ENCODE data around the gene TIMM21. TPM values are rescaled to one million over a fixed set of nuclear protein-coding genes. Genes with fewer than 3 reads are reported as not detected.

TIMM21 gene
- polyA plus RNA-seq, 1 experiment: 21.2 TPM

DNA sequence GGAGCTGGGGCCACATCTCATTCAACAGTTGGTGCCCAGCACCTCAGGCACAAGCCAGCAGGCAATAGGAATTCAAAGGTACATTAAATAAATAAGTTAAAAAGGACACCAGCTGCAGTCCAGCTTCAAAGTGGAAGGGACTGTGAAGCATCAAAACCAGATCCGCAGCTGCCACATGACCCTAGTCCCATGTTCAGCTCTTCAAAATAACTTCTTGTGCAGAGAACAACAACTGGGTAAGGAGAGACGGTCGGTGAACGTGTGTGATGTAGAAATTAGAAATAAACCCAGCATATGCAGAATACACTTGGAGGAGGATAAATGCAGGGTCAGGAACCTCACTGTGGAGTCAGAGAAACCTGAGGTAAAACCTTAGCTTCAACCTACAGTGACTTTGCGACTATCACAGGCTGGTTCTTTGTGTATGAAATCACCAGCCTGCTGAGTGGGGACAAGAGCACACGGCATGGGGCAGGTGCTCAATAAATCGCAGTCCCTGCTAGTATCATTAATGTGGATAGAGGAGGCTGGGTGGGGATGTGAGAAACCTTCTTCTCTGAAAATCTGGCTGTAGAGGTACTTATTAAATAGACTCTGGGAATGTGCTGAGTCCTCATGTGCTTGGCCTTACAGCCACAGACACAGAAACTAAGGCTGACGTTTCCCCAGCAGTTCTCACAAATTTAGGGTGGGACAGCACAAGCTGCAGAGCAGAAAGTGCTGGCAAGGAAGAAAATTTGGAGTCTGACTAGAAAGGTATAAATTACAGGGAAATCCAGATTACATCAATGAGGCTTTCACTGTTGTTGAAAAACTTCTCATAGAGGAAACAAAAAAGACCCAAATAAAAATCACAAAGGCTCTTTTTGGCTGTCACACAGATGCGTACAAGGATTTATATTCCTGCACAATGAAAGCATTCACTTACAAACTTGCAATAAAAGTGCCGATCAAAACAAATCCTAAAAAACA lies 21.4 kb upstream of the TIMM21 start:
- Histone ChIP-seq H3K36me3 (ENCODE audit: control insufficient read depth, insufficient read depth, low read length) (no peaks in the 10 kb centered on the region), H3K4me3 (ENCODE audit: low read depth, low read length) (no peak overlapping the region), H3K27me3 (ENCODE audit: control insufficient read depth, insufficient read depth, low read length) (peaks cover 2% of the 10 kb centered on the region; the same call in 1 of the 2 replicates)
- no peak for DNase-seq (ENCODE audit: low read depth)
- ChIA-PET CTCF (interaction anchor here (0.9 to 1.0 kb wide), 2 partner anchors 8 to 1364 kb away, joined by 3 read pairs; no protein-coding TSS in a partner anchor), POLR2A (no interaction called here)
- no peak for TF ChIP-seq CTCF (IDR thresholded peaks at IDR 0.05; ENCODE audit: insufficient read depth, low read depth, low read length)

GRCh38 chr18:74128159-74128558 lies 20.2 kb upstream of the TIMM21 start:
- ChIA-PET POLR2A (no interaction called here), CTCF (interaction anchor here (0.7 to 1.3 kb wide), 3 partner anchors 9 to 11 kb away, joined by 3 to 4 read pairs (median 3); no protein-coding TSS in a partner anchor)
- no peak overlapping the region for H3K4me3 ChIP-seq (ENCODE audit: low read depth, low read length)
- H3K36me3 ChIP-seq (ENCODE audit: control insufficient read depth, insufficient read depth, low read length): no peaks in the 10 kb centered on the region
- peaks cover 2% of the 10 kb centered on the region; the same call in 1 of the 2 replicates for H3K27me3 ChIP-seq (ENCODE audit: control insufficient read depth, insufficient read depth, low read length)
- no peak for DNase-seq (ENCODE audit: low read depth)
- no peak for TF ChIP-seq CTCF (IDR thresholded peaks at IDR 0.05; ENCODE audit: insufficient read depth, low read depth, low read length)

DNA sequence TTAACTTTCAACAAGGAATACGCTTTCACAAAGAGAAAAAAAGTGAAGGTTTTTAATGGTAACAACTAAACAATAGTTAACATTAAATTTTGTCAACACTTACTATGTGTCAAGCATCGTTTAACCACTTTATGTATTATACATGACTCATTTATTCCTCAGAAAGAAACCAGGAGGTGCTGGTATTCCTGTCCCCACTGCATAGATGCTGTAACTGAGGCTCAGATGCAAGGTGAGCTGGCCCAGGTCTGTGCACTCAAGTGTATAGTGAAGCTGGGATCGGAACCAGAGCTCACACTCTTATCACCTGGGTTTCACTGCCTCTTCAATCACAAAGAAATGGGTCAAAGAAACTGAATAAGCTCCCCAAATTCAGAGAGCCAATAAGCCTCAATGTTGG lies 17.2 kb upstream of the TIMM21 start:
- H3K4me3 ChIP-seq (ENCODE audit: low read depth, low read length): no peak overlapping the region
- no peak for TF ChIP-seq CTCF (IDR thresholded peaks at IDR 0.05; ENCODE audit: insufficient read depth, low read depth, low read length)
- 0 out of 2 replicates have a peak, but pooled peaks cover under 1% of the 10 kb centered on the region for H3K27me3 ChIP-seq (ENCODE audit: control insufficient read depth, insufficient read depth, low read length)
- POLR2A ChIA-PET: no interaction called here
- DNase-seq (ENCODE audit: low read depth): no peak
- CTCF ChIA-PET: interaction anchor here (0.8 to 1.2 kb wide), 2 partner anchors 48 to 1368 kb away, joined by 3 read pairs; no protein-coding TSS in a partner anchor
- H3K36me3 ChIP-seq (ENCODE audit: control insufficient read depth, insufficient read depth, low read length): no peaks in the 10 kb centered on the region

DNA sequence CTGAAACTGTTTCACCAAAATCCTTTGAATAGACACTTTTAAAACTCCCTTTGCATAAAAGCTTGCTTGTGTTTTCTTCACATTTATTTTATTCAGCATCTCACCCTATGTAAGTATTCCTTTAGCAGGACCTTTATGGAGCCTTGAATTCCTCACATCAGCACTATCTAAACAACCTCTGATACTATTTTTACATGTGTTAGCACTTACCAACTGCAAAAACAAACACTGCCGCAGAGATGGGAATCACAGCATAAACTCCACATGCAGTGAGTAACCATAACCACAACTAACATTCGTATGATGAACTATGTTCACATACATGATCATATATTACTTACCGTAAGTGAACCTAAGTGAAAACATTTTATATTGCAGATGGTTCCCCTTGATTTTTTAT lies 16.1 kb upstream of the TIMM21 start:
- DNase-seq (ENCODE audit: low read depth): no peak
- no peaks in the 10 kb centered on the region for H3K36me3 ChIP-seq (ENCODE audit: control insufficient read depth, insufficient read depth, low read length)
- CTCF ChIA-PET: interaction anchor here (1.2 kb wide), 1 partner anchor 49 kb away, joined by 3 read pairs; no protein-coding TSS in a partner anchor
- no peaks in the 10 kb centered on the region for H3K27me3 ChIP-seq (ENCODE audit: control insufficient read depth, insufficient read depth, low read length)
- no peak overlapping the region for H3K4me3 ChIP-seq (ENCODE audit: low read depth, low read length)
- no peak for TF ChIP-seq CTCF (IDR thresholded peaks at IDR 0.05; ENCODE audit: insufficient read depth, low read depth, low read length)
- POLR2A ChIA-PET: no interaction called here

- Histone ChIP-seq H3K4me3 (ENCODE audit: low read depth, low read length) (no peak overlapping the region), H3K27me3 (ENCODE audit: control insufficient read depth, insufficient read depth, low read length) (no peaks in the 10 kb centered on the region), H3K36me3 (ENCODE audit: control insufficient read depth, insufficient read depth, low read length) (no peaks in the 10 kb centered on the region)
- CTCF ChIA-PET: interaction anchor here (1.3 kb wide), 1 partner anchor 10 kb away, joined by 3 read pairs; no protein-coding TSS in a partner anchor
- no peak for TF ChIP-seq CTCF (IDR thresholded peaks at IDR 0.05; ENCODE audit: insufficient read depth, low read depth, low read length)
- POLR2A ChIA-PET: no interaction called here
- no peak for DNase-seq (ENCODE audit: low read depth)
These were observed 10.3 kb upstream of the TIMM21 start for GRCh38 chr18:74137920-74138538.

All from BJ (cell line).